Ascending aorta (tissue), 2 donors: ENCODE results near the gene RPGRIP1. TPM values are rescaled to one million over a fixed set of nuclear protein-coding genes. Genes with fewer than 3 reads are reported as not detected.
A peak's percentile ranks its signal among the peaks of the same experiment; 100 is the strongest.

Source experiments
- DNase-seq, 2 donors: peaks; one replicate each; pipeline ENCODE4 v3.0.0-alpha.2; 2019; ENCODE audit warnings: low spot score in 2 of 2
- H3K27ac ChIP-seq, 2 donors: fragments of 200-600 bp; sonication (generic); one replicate each; pipeline ENCODE4 v1.5.1; 2016 to 2017; ENCODE audit warnings: mild to moderate bottlenecking in 1 of 2
- H3K27me3 ChIP-seq: fragments of 200-600 bp; sonication (generic); one replicate; pipeline ENCODE4 v1.5.1; 2017
- H3K36me3 ChIP-seq, 2 donors: fragments of 200-600 bp; sonication (generic); one replicate each; pipeline ENCODE4 v1.5.1; 2016
- H3K4me1 ChIP-seq, 2 donors: fragments of 200-600 bp; sonication (generic); one replicate each; pipeline ENCODE4 v1.5.1; 2016 to 2017; ENCODE audit warnings: mild to moderate bottlenecking in 1 of 2
- H3K4me3 ChIP-seq, 2 donors: fragments of 200-600 bp; sonication (generic); one replicate each; pipeline ENCODE4 v1.5.1; 2016 to 2017; ENCODE audit warnings: mild to moderate bottlenecking in 1 of 2
- H3K9me3 ChIP-seq, 2 donors: fragments of 200-600 bp; sonication (generic); one replicate each; pipeline ENCODE4 v1.5.1; 2016
- intact Hi-C: fragments of 100-400 bp; cut with DNase I; formaldehyde crosslinking; loops from one replicate; pipeline ENCODE4 v1.15.1; 2023
- total RNA-seq: library from RNA; depleted of rRNA; stranded (reverse); fragments of >200 nt; gene quantifications from one replicate; pipeline ENCODE4 v1.1.0, GENCODE V29; 2016
- TF ChIP-seq, protein P1 (sequence below), 3 experiments: fragments of 200-600 bp in 2 of 3; fragments of 450-650 bp in 1 of 3; sonication (generic) in 2 of 3; IDR thresholded peaks; one replicate each; pipeline ENCODE4 v1.5.1; 2016 to 2019; ENCODE audit warnings: antibody characterized with exemption in 3 of 3, mild to moderate bottlenecking in 1 of 3, moderate library complexity in 1 of 3

Gene RPGRIP1
- total RNA-seq, 1 donor from 2014 or later, result not detected

DNA sequence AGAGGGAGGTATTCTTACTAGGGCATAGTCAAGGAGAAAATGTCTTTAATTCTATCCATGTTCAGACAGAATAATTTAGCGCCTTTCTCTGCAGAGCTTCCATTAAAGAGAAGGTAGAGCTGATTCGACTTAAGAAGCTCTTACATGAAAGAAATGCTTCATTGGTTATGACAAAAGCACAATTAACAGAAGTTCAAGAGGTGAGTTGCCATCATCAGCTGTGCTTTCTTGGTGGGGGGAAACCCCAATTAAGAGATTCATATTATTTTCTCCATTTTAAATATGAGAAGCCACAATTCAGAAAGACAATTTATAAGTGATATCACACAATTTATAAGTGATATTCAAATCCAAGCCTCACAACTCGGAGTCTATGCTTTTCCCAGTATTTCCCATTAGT is 27.8 kb downstream of the RPGRIP1 start:
- TF ChIP-seq, protein P1, sequence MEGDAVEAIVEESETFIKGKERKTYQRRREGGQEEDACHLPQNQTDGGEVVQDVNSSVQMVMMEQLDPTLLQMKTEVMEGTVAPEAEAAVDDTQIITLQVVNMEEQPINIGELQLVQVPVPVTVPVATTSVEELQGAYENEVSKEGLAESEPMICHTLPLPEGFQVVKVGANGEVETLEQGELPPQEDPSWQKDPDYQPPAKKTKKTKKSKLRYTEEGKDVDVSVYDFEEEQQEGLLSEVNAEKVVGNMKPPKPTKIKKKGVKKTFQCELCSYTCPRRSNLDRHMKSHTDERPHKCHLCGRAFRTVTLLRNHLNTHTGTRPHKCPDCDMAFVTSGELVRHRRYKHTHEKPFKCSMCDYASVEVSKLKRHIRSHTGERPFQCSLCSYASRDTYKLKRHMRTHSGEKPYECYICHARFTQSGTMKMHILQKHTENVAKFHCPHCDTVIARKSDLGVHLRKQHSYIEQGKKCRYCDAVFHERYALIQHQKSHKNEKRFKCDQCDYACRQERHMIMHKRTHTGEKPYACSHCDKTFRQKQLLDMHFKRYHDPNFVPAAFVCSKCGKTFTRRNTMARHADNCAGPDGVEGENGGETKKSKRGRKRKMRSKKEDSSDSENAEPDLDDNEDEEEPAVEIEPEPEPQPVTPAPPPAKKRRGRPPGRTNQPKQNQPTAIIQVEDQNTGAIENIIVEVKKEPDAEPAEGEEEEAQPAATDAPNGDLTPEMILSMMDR (IDR thresholded peaks at IDR 0.05), result no peak
- Histone ChIP-seq H3K27ac (no peak overlapping the region), H3K27me3 (no peaks in the 10 kb centered on the region), H3K4me1 (no peaks in the 10 kb centered on the region), H3K36me3 (no peaks in the 10 kb centered on the region), H3K9me3 (no peaks in the 10 kb centered on the region), H3K4me3 (no peak overlapping the region)
- DNase-seq, result no peak
- intact Hi-C loops, result no loop called here

GRCh38 chr14:21308132-21308478 is 28.2 kb downstream of the RPGRIP1 start:
- Histone ChIP-seq H3K9me3 (no peaks in the 10 kb centered on the region), H3K27ac (no peak overlapping the region), H3K4me1 (no peaks in the 10 kb centered on the region), H3K36me3 (no peaks in the 10 kb centered on the region), H3K4me3 (peak overlapping the region in 1 of 2 donors; percentile 39), H3K27me3 (no peaks in the 10 kb centered on the region)
- DNase-seq, result no peak
- TF ChIP-seq, protein P1 (IDR thresholded peaks at IDR 0.05), result no peak
- intact Hi-C loops, result no loop called here

- peak; percentile 21 to 75 for DNase-seq
- H3K9me3 ChIP-seq, result no peaks in the 10 kb centered on the region
- no peaks in the 10 kb centered on the region for H3K36me3 ChIP-seq
- H3K27ac ChIP-seq, result no peak overlapping the region
- H3K27me3 ChIP-seq, result no peaks in the 10 kb centered on the region
- intact Hi-C loops, result no loop called here
- no peaks in the 10 kb centered on the region for H3K4me1 ChIP-seq
- peak overlapping the region; percentile 38 to 39 for H3K4me3 ChIP-seq
- TF ChIP-seq, protein P1 (IDR thresholded peaks at IDR 0.05), result no peak
These were observed 28.8 kb downstream of the RPGRIP1 start for GRCh38 chr14:21308479-21309237.

DNA sequence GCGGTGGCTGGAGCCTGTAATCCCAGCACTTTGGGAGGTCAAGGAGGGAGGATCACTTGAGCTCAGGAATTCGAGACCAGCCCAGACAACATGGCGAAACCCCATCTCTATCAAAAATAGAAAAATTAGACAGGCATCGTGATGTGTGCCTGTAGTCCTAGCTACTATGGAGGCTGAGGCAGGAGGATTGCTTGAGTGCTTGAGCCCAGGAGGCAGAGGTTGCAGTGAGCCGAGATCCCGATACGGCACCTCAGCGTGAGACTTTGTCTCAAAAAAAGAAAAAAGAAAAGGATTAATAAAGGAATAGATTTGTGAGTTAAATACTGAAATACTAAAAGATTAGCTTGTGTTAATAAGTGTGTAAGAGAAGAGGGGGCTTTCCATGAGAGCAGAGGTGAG is 29.4 kb downstream of the RPGRIP1 start:
- Histone ChIP-seq H3K9me3 (no peaks in the 10 kb centered on the region), H3K27me3 (no peaks in the 10 kb centered on the region), H3K27ac (no peak overlapping the region), H3K4me3 (peak overlapping the region; percentile 38 to 39), H3K36me3 (no peaks in the 10 kb centered on the region), H3K4me1 (no peaks in the 10 kb centered on the region)
- intact Hi-C loops, result no loop called here
- no peak for DNase-seq
- TF ChIP-seq, protein P1 (IDR thresholded peaks at IDR 0.05), result no peak

DNA sequence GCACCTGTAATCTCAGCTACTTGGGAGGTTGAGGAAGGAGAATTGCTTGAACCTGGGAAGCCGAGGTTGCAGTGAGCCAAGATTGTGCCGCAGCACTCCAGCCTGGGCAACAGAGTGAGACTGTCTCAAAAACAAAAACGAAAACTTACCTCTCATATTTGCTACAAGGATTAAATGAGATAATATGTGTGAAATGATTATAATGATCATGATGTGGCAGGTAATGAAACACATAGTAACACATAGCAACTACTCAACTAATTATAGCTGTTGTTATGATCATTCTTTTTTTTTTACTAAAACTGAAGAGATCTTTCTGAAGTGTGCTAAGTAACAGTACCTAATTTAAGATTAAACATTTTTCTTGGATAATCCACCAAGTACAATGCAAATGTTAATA is 30.1 kb downstream of the RPGRIP1 start:
- Histone ChIP-seq H3K27me3 (no peaks in the 10 kb centered on the region), H3K36me3 (no peaks in the 10 kb centered on the region), H3K9me3 (no peaks in the 10 kb centered on the region), H3K4me1 (no peaks in the 10 kb centered on the region), H3K4me3 (no peak overlapping the region), H3K27ac (no peak overlapping the region)
- no peak for DNase-seq
- intact Hi-C loops, result no loop called here
- TF ChIP-seq, protein P1 (IDR thresholded peaks at IDR 0.05), result no peak
